SK-N-SH (cell line): Measurements from ENCODE around the gene CAPN5. TPM values are rescaled to one million over a fixed set of nuclear protein-coding genes. Genes with fewer than 3 reads are reported as not detected.

Experiments
- CTCF ChIA-PET: fragments of 300-600, 350-600 bp; formaldehyde crosslinking; extraction: SDS; loops from one replicate; lab custom pipeline; 2021; lab: Yijun Ruan, JAX
- POLR2A ChIA-PET: fragments of 350-600 bp; sonication (Branson Sonifier 250); formaldehyde crosslinking; extraction: SDS; loops from one replicate; lab custom pipeline; 2020; ENCODE audit warnings: antibody characterized with exemption, inconsistent platforms; lab: Yijun Ruan, JAX
- DNase-seq: peaks from one replicate; pipeline ENCODE4 v3.0.0; 2012
- H2AFZ ChIP-seq: fragments of 200-600 bp; sonication (generic); 2 replicates; pipeline ENCODE4 v1.8.1; 2016; ENCODE audit warnings: antibody characterized with exemption, mild to moderate bottlenecking, low read depth
- H3F3A ChIP-seq: fragments of 200-600 bp; sonication (generic); replicated peaks from 2 replicates; pipeline ENCODE3; 2016; ENCODE audit warnings: antibody characterized with exemption, mild to moderate bottlenecking; ENCODE audit not compliant: insufficient read depth
- H3K27ac ChIP-seq, 2 experiments: fragments of 200-500 bp in 1 of 2; fragments of 200-600 bp in 1 of 2; sonication (Bioruptor generic) in 1 of 2; sonication (generic), shearing (Covaris generic) in 1 of 2; 2 replicates each; pipeline versions ENCODE4 v1.5.1 to v1.6.1; 2014 to 2016; ENCODE audit warnings: low read depth in 2 of 2, inconsistent platforms in 1 of 2, low read length in 1 of 2, mild to moderate bottlenecking in 1 of 2, mixed read lengths in 1 of 2
- H3K27me3 ChIP-seq: fragments of 200-600 bp; sonication (generic), shearing (Covaris generic); 2 replicates; pipeline ENCODE4 v1.6.1; 2016; ENCODE audit warnings: mixed run types; ENCODE audit not compliant: insufficient read depth
- H3K36me3 ChIP-seq, 2 experiments: fragments of 200-500 bp in 1 of 2; fragments of 200-600 bp in 1 of 2; sonication (Bioruptor generic) in 1 of 2; sonication (generic) in 1 of 2; replicated peaks in 1 of 2; 2 replicates each; pipeline versions ENCODE3 to v1.5.1; 2014 to 2016; ENCODE audit warnings: low read length in 1 of 2, mild to moderate bottlenecking in 1 of 2; ENCODE audit not compliant: insufficient read depth in 2 of 2, control insufficient read depth in 1 of 2
- H3K4me1 ChIP-seq, 2 experiments: fragments of 200-500 bp in 1 of 2; fragments of 200-600 bp in 1 of 2; sonication (Bioruptor generic) in 1 of 2; sonication (generic), shearing (Covaris generic) in 1 of 2; 2 replicates each; pipeline versions ENCODE4 v1.5.1 to v1.6.1; 2014 to 2016; ENCODE audit warnings: low read depth in 1 of 2, low read length in 1 of 2, mixed run types in 1 of 2; ENCODE audit not compliant: insufficient read depth in 2 of 2, control insufficient read depth in 1 of 2
- H3K4me2 ChIP-seq: fragments of 200-600 bp; sonication (generic), shearing (Covaris generic); 2 replicates; pipeline ENCODE4 v1.6.1; 2017; ENCODE audit warnings: mixed run types
- H3K4me3 ChIP-seq, 2 experiments: fragments of 200-500 bp in 1 of 2; fragments of 200-600 bp in 1 of 2; sonication (Bioruptor generic) in 1 of 2; sonication (generic), shearing (Covaris generic) in 1 of 2; 2 replicates each; pipeline versions ENCODE4 v1.5.1 to v1.8.1; 2014 to 2016; ENCODE audit warnings: low read depth in 2 of 2, inconsistent platforms in 1 of 2, low read length in 1 of 2, mild to moderate bottlenecking in 1 of 2, mixed read lengths in 1 of 2, moderate library complexity in 1 of 2
- H3K79me2 ChIP-seq: fragments of 200-600 bp; sonication (generic); 2 replicates; pipeline ENCODE4 v1.8.1; 2017; ENCODE audit warnings: mild to moderate bottlenecking; ENCODE audit not compliant: insufficient read depth
- H3K9ac ChIP-seq: fragments of 200-600 bp; sonication (generic); 2 replicates; pipeline ENCODE4 v1.6.1; 2017; ENCODE audit warnings: mixed run types
- H3K9me2 ChIP-seq: fragments of 200-600 bp; sonication (generic); 2 replicates; pipeline ENCODE4 v1.6.1; 2017; ENCODE audit warnings: mixed run types
- H3K9me3 ChIP-seq: fragments of 200-600 bp; sonication (generic); 2 replicates; pipeline ENCODE4 v1.6.1; 2017; ENCODE audit warnings: mixed run types, mild to moderate bottlenecking, moderate library complexity
- H4K20me1 ChIP-seq: fragments of 200-600 bp; sonication (generic); 2 replicates; pipeline ENCODE4 v1.6.1; 2017; ENCODE audit warnings: mild to moderate bottlenecking, mixed run types; ENCODE audit not compliant: insufficient read depth
- CHD2 ChIP-seq: fragments of 150-350 bp; IDR thresholded peaks from 2 replicates; pipeline ENCODE4 v1.6.1; 2018; ENCODE audit warnings: low read length; ENCODE audit not compliant: partially characterized antibody
- EZH2phosphoT487 ChIP-seq: fragments of 200-600 bp; sonication (generic); IDR thresholded peaks from 2 replicates; pipeline ENCODE4 v1.6.1; 2017; ENCODE audit warnings: low read depth, mixed run types, mild to moderate bottlenecking, antibody characterized with exemption, moderate library complexity, borderline replicate concordance
- GATA2 ChIP-seq: sonication (generic); formaldehyde crosslinking; IDR thresholded peaks from 2 replicates; pipeline ENCODE4 v1.5.0; 2020; ENCODE audit warnings: mild to moderate bottlenecking, missing genetic modification reagents
- JUND ChIP-seq: IDR thresholded peaks from 2 replicates; pipeline ENCODE4 v1.4.0; 2012
- NFIC ChIP-seq: IDR thresholded peaks from 2 replicates; pipeline ENCODE4 v1.4.0; 2012; ENCODE audit warnings: borderline replicate concordance
- NRF1 ChIP-seq: IDR thresholded peaks from 2 replicates; pipeline ENCODE4 v1.6.1; 2012; ENCODE audit warnings: low read depth, mild to moderate bottlenecking, low read length
- POLR2AphosphoS5 ChIP-seq: IDR thresholded peaks from 2 replicates; pipeline ENCODE4 v1.6.1; 2012; ENCODE audit warnings: low read depth, low read length
- RCOR1 ChIP-seq: fragments of 150-350 bp; IDR thresholded peaks from 2 replicates; pipeline ENCODE4 v1.6.1; 2017; ENCODE audit warnings: antibody characterized with exemption, low read length
- RXRA ChIP-seq: IDR thresholded peaks from 2 replicates; pipeline ENCODE4 v1.4.0; 2012; ENCODE audit warnings: low read depth, mild to moderate bottlenecking, borderline replicate concordance
- SIN3A ChIP-seq: IDR thresholded peaks from 2 replicates; pipeline ENCODE4 v1.6.1; 2012; ENCODE audit warnings: low read depth, mild to moderate bottlenecking, low read length, moderate library complexity, borderline replicate concordance
- TAF1 ChIP-seq: IDR thresholded peaks from 2 replicates; pipeline ENCODE4 v1.6.1; 2012; ENCODE audit warnings: low read depth, mild to moderate bottlenecking, low read length, moderate library complexity, borderline replicate concordance
- TEAD4 ChIP-seq: IDR thresholded peaks from 2 replicates; pipeline ENCODE4 v1.4.0; 2012; ENCODE audit warnings: mild to moderate bottlenecking, borderline replicate concordance; ENCODE audit not compliant: insufficient read depth
- USF2 ChIP-seq: fragments of 150-350 bp; IDR thresholded peaks from 2 replicates; pipeline ENCODE4 v1.6.1; 2017; ENCODE audit warnings: antibody characterized with exemption, low read length, low read depth, borderline replicate concordance
- WGBS: methylation state at CpG from one replicate; pipeline ENCODE4 v1.1.6; 2017; ENCODE audit warnings: low lambda C conversion rate; 5-methylcytosine and 5-hydroxymethylcytosine counted together
- polyA plus RNA-seq, 3 experiments: library from polyadenylated mRNA; depleted of rRNA; stranded (reverse); fragments of >200 nt; gene quantifications; 2 replicates each; pipeline ENCODE4 v1.2.3, GENCODE V29; 2012
- TF ChIP-seq, protein P1 (sequence below): IDR thresholded peaks from 2 replicates; pipeline ENCODE4; 2012
- TF ChIP-seq, protein P2 (sequence below): IDR thresholded peaks from 2 replicates; pipeline ENCODE4 v1.4.0; 2012; ENCODE audit warnings: low read depth, borderline replicate concordance
- TF ChIP-seq, protein P3 (sequence below): IDR thresholded peaks from 2 replicates; pipeline ENCODE4 v1.4.0; 2012; ENCODE audit warnings: low read depth

Gene CAPN5
- polyA plus RNA-seq, 1 of the 3 experiments (the other 2 are of a cell fraction), result 33.1 TPM

DNA sequence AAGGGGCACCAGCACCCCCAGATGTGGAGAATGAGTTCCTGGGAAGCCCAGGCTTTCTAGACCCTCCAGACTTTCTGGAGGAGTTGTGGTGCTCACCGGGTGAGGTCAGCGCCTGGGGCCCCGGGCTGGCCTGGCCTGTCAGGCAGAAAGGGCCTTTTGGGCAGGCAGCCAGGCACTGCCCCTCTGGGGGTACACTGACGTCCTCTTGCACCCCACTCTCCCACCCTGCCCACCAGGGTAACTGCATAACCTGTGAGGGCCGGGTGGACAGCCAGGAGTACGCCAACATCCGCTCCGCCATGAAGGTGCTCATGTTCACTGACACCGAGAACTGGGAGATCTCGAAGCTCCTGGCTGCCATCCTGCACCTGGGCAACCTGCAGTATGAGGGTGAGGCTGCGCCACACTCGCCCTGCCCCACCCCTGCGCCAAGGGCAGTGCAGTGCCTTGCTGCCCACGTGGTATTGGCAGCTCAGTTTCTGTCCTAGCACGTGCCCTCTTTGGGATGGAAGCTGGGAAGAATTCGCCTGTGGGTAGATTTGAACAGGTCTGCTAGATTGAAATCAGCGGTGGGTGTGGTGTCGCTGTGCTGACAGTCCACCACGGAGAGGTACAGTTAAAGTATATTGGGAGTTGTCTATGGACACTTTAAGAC lies 91.4 kb downstream of the CAPN5 start (continued):
- TF ChIP-seq, protein P1, sequence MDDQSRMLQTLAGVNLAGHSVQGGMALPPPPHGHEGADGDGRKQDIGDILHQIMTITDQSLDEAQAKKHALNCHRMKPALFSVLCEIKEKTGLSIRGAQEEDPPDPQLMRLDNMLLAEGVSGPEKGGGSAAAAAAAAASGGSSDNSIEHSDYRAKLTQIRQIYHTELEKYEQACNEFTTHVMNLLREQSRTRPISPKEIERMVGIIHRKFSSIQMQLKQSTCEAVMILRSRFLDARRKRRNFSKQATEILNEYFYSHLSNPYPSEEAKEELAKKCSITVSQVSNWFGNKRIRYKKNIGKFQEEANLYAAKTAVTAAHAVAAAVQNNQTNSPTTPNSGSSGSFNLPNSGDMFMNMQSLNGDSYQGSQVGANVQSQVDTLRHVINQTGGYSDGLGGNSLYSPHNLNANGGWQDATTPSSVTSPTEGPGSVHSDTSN, result no peak
- TF ChIP-seq TAF1, result no peak
- TF ChIP-seq GATA2 (CRISPR knock-in tag), result no peak
- TF ChIP-seq POLR2AphosphoS5, result no peak
- TF ChIP-seq JUND, result no peak
- no peak for TF ChIP-seq NFIC
- no peak for TF ChIP-seq RXRA
- no peak for TF ChIP-seq USF2
- no peak for TF ChIP-seq CHD2
- TF ChIP-seq TEAD4, result no peak
- TF ChIP-seq, all 33 proteins: peak for 0

DNA sequence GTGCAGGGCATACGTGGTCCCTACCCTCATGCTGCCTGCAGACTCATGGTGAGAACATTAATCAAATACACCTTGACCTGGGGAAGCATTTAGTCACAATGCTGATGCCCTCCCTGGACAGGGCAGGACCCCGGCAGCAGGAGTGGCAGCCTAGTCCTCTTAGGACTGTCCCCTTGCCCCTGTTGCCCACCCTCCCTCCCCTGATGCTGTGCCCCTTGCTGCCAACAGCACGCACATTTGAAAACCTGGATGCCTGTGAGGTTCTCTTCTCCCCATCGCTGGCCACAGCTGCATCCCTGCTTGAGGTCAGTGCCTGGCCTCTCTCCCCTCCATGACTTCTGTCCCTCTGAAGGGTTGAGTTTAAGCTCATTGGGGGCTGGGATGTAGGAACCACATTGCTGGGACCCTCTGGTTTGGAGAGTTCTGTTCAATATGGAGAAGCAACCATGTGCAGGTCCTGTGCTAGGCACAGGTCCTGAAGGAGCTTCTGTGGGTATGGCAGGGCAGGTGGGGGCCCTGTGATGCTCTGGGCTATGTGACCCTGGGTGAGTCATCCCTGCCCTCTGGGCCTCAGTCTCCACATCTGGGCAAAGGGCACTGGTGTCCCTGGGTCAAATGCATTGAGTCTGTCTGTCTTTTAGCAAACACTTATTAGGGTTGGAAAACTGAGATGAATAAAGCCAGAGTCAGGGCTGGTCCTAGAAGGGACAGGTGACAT lies 92.6 kb downstream of the CAPN5 start:
- no peak for TF ChIP-seq POLR2AphosphoS5
- no peak for TF ChIP-seq TEAD4
- no peak for TF ChIP-seq NRF1
- TF ChIP-seq RCOR1, result no peak
- TF ChIP-seq, protein P2, sequence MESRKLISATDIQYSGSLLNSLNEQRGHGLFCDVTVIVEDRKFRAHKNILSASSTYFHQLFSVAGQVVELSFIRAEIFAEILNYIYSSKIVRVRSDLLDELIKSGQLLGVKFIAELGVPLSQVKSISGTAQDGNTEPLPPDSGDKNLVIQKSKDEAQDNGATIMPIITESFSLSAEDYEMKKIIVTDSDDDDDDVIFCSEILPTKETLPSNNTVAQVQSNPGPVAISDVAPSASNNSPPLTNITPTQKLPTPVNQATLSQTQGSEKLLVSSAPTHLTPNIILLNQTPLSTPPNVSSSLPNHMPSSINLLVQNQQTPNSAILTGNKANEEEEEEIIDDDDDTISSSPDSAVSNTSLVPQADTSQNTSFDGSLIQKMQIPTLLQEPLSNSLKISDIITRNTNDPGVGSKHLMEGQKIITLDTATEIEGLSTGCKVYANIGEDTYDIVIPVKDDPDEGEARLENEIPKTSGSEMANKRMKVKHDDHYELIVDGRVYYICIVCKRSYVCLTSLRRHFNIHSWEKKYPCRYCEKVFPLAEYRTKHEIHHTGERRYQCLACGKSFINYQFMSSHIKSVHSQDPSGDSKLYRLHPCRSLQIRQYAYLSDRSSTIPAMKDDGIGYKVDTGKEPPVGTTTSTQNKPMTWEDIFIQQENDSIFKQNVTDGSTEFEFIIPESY, result no peak
- TF ChIP-seq, protein P3, sequence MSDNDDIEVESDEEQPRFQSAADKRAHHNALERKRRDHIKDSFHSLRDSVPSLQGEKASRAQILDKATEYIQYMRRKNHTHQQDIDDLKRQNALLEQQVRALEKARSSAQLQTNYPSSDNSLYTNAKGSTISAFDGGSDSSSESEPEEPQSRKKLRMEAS, result no peak
- TF ChIP-seq EZH2phosphoT487, result no peak
- no peak for TF ChIP-seq SIN3A
- Histone ChIP-seq H3K79me2 (no peaks in the 10 kb centered on the region), H3K9me3 (no peaks in the 10 kb centered on the region), H4K20me1 (no peaks in the 10 kb centered on the region), H3K9me2 (no peaks in the 10 kb centered on the region), H3K4me3 (no peak overlapping the region), H2AFZ (no peak overlapping the region), H3K27ac (no peak overlapping the region), H3K36me3 (no peaks in the 10 kb centered on the region), H3K27me3 (no peaks in the 10 kb centered on the region), H3K9ac (no peak overlapping the region), H3K4me2 (no peak overlapping the region), H3K4me1 (peaks cover 0 to 3% of the 10 kb centered on the region in 2 experiments; a peak in 1 of 4 replicates), H3F3A (no peaks in the 10 kb centered on the region)
- ChIA-PET CTCF (interaction anchor here (1.0 to 4.1 kb wide), 2 partner anchors 32 to 389 kb away, joined by 3 to 11 read pairs; partner anchors contain the start of gene MYO7A), POLR2A (no interaction called here)
- 71% methylated on average over 1 of the region's 4 CpGs for WGBS
- DNase-seq, result no peak
